Mesenchymal stem cell (in vitro differentiated cells and primary cell): ENCODE results near the gene RHEX.
"Not testable (repeated sequence)": the region's sequence is repeated elsewhere in the genome, so short reads cannot be mapped to it uniquely, and the experiment has no call there.

Experiments
- DNase-seq: peaks from one replicate; pipeline ENCODE4 v3.0.0-alpha.2; 2013
- H2AFZ ChIP-seq: one replicate; pipeline ENCODE4 v1.6.1; 2013; ENCODE audit warnings: low read depth, mild to moderate bottlenecking, control low read depth, inconsistent platforms, low read length, moderate library complexity
- H2AK5ac ChIP-seq: 2 replicates; pipeline ENCODE4 v1.6.1; 2013; ENCODE audit warnings: low read length, moderate library complexity, mild to moderate bottlenecking, inconsistent platforms; ENCODE audit not compliant: severe bottlenecking
- H2BK120ac ChIP-seq: one replicate; pipeline ENCODE4 v1.6.1; 2013; ENCODE audit warnings: low read depth, mild to moderate bottlenecking, inconsistent platforms, low read length, moderate library complexity
- H2BK12ac ChIP-seq, 2 experiments: one replicate each; pipeline ENCODE4 v1.6.1; 2013; ENCODE audit warnings: inconsistent platforms in 2 of 2, low read length in 2 of 2, mild to moderate bottlenecking in 2 of 2, moderate library complexity in 2 of 2, control low read depth in 1 of 2
- H2BK15ac ChIP-seq: one replicate; pipeline ENCODE4 v1.6.1; 2013; ENCODE audit warnings: mild to moderate bottlenecking, low read depth, inconsistent platforms; ENCODE audit not compliant: poor library complexity, severe bottlenecking
- H2BK5ac ChIP-seq: 2 replicates; pipeline ENCODE4 v1.6.1; 2013; ENCODE audit warnings: low read depth, mild to moderate bottlenecking, low read length, control low read depth, inconsistent platforms; ENCODE audit not compliant: poor library complexity, severe bottlenecking
- H3K14ac ChIP-seq, 2 experiments: one replicate each; pipeline ENCODE4 v1.6.1; 2013; ENCODE audit warnings: inconsistent platforms in 2 of 2, low read length in 2 of 2, control low read depth in 1 of 2, mild to moderate bottlenecking in 1 of 2, moderate library complexity in 1 of 2
- H3K18ac ChIP-seq, 2 experiments: one replicate each; pipeline ENCODE4 v1.6.1; 2013; ENCODE audit warnings: inconsistent platforms in 2 of 2, low read length in 2 of 2, control low read depth in 1 of 2, low read depth in 1 of 2, mild to moderate bottlenecking in 1 of 2
- H3K23ac ChIP-seq, 2 experiments: one replicate each; pipeline ENCODE4 v1.6.1; 2013; ENCODE audit warnings: inconsistent platforms in 2 of 2, low read length in 2 of 2, mild to moderate bottlenecking in 2 of 2, moderate library complexity in 2 of 2, control low read depth in 1 of 2
- H3K27ac ChIP-seq: 2 replicates; pipeline ENCODE4 v1.5.1; 2013; ENCODE audit warnings: mild to moderate bottlenecking, moderate library complexity, low read length, control low read depth, inconsistent platforms; ENCODE audit not compliant: poor library complexity, severe bottlenecking
- H3K27me3 ChIP-seq, 2 experiments: 2 replicates each; pipeline versions ENCODE4 v1.6.1 to v1.7.0; 2013; ENCODE audit warnings: low read length in 2 of 2, mild to moderate bottlenecking in 2 of 2, moderate library complexity in 2 of 2, control low read depth in 1 of 2, inconsistent platforms in 1 of 2; ENCODE audit not compliant: control insufficient read depth in 1 of 2, insufficient read depth in 1 of 2
- H3K36me3 ChIP-seq, 2 experiments: 2 replicates each; pipeline versions ENCODE4 v1.6.1 to v1.7.0; 2013; ENCODE audit warnings: low read length in 2 of 2, control low read depth in 1 of 2, inconsistent platforms in 1 of 2, low read depth in 1 of 2, mild to moderate bottlenecking in 1 of 2; ENCODE audit not compliant: insufficient read depth in 2 of 2, control insufficient read depth in 1 of 2
- H3K4ac ChIP-seq, 2 experiments: one replicate each; pipeline ENCODE4 v1.6.1; 2013; ENCODE audit warnings: inconsistent platforms in 2 of 2, low read length in 2 of 2, mild to moderate bottlenecking in 2 of 2, moderate library complexity in 2 of 2, control low read depth in 1 of 2, low read depth in 1 of 2
- H3K4me1 ChIP-seq: 2 replicates; pipeline ENCODE4 v1.6.1; 2013; ENCODE audit warnings: low read depth, low read length, control low read depth; ENCODE audit not compliant: control insufficient read depth, insufficient read depth
- H3K4me2 ChIP-seq: 2 replicates; pipeline ENCODE4 v1.6.1; 2013; ENCODE audit warnings: low read length, mild to moderate bottlenecking, inconsistent platforms; ENCODE audit not compliant: poor library complexity, severe bottlenecking
- H3K4me3 ChIP-seq, 2 experiments: 2 replicates each; pipeline versions ENCODE4 v1.5.1 to v1.7.0; 2013; ENCODE audit warnings: low read length in 2 of 2, mild to moderate bottlenecking in 2 of 2, control low read depth in 1 of 2, low read depth in 1 of 2; ENCODE audit not compliant: insufficient read depth in 1 of 2
- H3K79me1 ChIP-seq: replicated peaks from 2 replicates; pipeline ENCODE4 v1.6.1; 2013; ENCODE audit warnings: mild to moderate bottlenecking, control low read depth, low read length, inconsistent platforms; ENCODE audit not compliant: poor library complexity, severe bottlenecking
- H3K9ac ChIP-seq: 2 replicates; pipeline ENCODE4 v1.7.0; 2013; ENCODE audit warnings: mild to moderate bottlenecking, low read length, moderate library complexity
- H3K9me3 ChIP-seq: 2 replicates; pipeline ENCODE4 v1.7.0; 2013; ENCODE audit warnings: mild to moderate bottlenecking, low read length; ENCODE audit not compliant: control insufficient read depth
- H4K8ac ChIP-seq: one replicate; pipeline ENCODE4 v1.6.1; 2013; ENCODE audit warnings: inconsistent platforms, mild to moderate bottlenecking, low read length, moderate library complexity
- H4K91ac ChIP-seq: one replicate; pipeline ENCODE4 v1.6.1; 2013; ENCODE audit warnings: mild to moderate bottlenecking, low read length, inconsistent platforms
- WGBS: methylation state at CpG from one replicate; pipeline ENCODE4 v1.1.7; 2013; ENCODE audit warnings: mixed read lengths; 5-methylcytosine and 5-hydroxymethylcytosine counted together

RHEX gene

GRCh38 chr1:206059355-206059915 lies 6.5 kb downstream of the RHEX start:
- no peak for DNase-seq
- no peak overlapping the region for H4K91ac ChIP-seq
- H3K4me3 ChIP-seq, result no peak overlapping the region
- peak overlapping the region; percentile 12 for H3K4me2 ChIP-seq
- no peak overlapping the region for H3K4ac ChIP-seq
- H3K23ac ChIP-seq, result no peak overlapping the region
- H4K8ac ChIP-seq, result no peak overlapping the region
- 56% methylated on average over 3 of the region's 3 CpGs for WGBS
- peaks cover 0 to 36% of the 10 kb centered on the region in 2 experiments for H3K36me3 ChIP-seq
- H2BK5ac ChIP-seq, result no peak overlapping the region
- H2AK5ac ChIP-seq, result peak overlapping the region; percentile 71
- H2BK12ac ChIP-seq, result no peak overlapping the region
- H2BK120ac ChIP-seq, result no peak overlapping the region
- H2AFZ ChIP-seq, result no peak overlapping the region
- H3K27ac ChIP-seq, result peak overlapping the region; percentile 80
- no peak overlapping the region for H2BK15ac ChIP-seq
- no peaks in the 10 kb centered on the region for H3K79me1 ChIP-seq
- H3K27me3 ChIP-seq, result peaks cover 0 to 10% of the 10 kb centered on the region in 2 experiments
- peaks cover 26% of the 10 kb centered on the region for H3K4me1 ChIP-seq
- H3K18ac ChIP-seq, result no peak overlapping the region
- no peak overlapping the region for H3K14ac ChIP-seq
- peaks cover 8% of the 10 kb centered on the region for H3K9me3 ChIP-seq
- H3K9ac ChIP-seq, result no peak overlapping the region

- H3K36me3 ChIP-seq, result peaks cover 0 to 44% of the 10 kb centered on the region in 2 experiments
- H3K4ac ChIP-seq, result no peak overlapping the region
- no peak overlapping the region for H2BK120ac ChIP-seq
- H3K4me3 ChIP-seq, result no peak overlapping the region
- 91% methylated on average over 1 of the region's 3 CpGs for WGBS
- H3K9ac ChIP-seq, result no peak overlapping the region
- no peak overlapping the region for H3K18ac ChIP-seq
- H3K27me3 ChIP-seq, result peaks cover 0 to 17% of the 10 kb centered on the region in 2 experiments
- H3K9me3 ChIP-seq, result peaks cover 8% of the 10 kb centered on the region
- no peak overlapping the region for H2BK12ac ChIP-seq
- no peak overlapping the region for H2BK15ac ChIP-seq
- no peak overlapping the region for H4K91ac ChIP-seq
- no peak overlapping the region for H4K8ac ChIP-seq
- no peak for DNase-seq
- no peak overlapping the region for H2BK5ac ChIP-seq
- peak overlapping the region; percentile 0 for H3K27ac ChIP-seq
- peaks cover 26% of the 10 kb centered on the region for H3K4me1 ChIP-seq
- no peak overlapping the region for H3K14ac ChIP-seq
- no peak overlapping the region for H3K4me2 ChIP-seq
- H2AFZ ChIP-seq, result no peak overlapping the region
- no peak overlapping the region for H3K23ac ChIP-seq
- H2AK5ac ChIP-seq, result no peak overlapping the region
- no peaks in the 10 kb centered on the region for H3K79me1 ChIP-seq
These were observed 7.9 kb downstream of the RHEX start for GRCh38 chr1:206060844-206061243.

GRCh38 chr1:206062464-206062863 lies 9.5 kb downstream of the RHEX start:
- no peak for DNase-seq
- H3K4me3 ChIP-seq, result no peak overlapping the region
- H3K9ac ChIP-seq, result no peak overlapping the region
- H2BK12ac ChIP-seq, result no peak overlapping the region
- WGBS, result 76% methylated on average over 6 of the region's 6 CpGs
- H3K79me1 ChIP-seq, result no peaks in the 10 kb centered on the region
- no peak overlapping the region for H2AFZ ChIP-seq
- no peak overlapping the region for H4K8ac ChIP-seq
- H3K27me3 ChIP-seq, result peaks cover 0 to 31% of the 10 kb centered on the region in 2 experiments
- H2BK15ac ChIP-seq, result no peak overlapping the region
- no peak overlapping the region for H2BK5ac ChIP-seq
- no peak overlapping the region for H4K91ac ChIP-seq
- no peak overlapping the region for H3K4me2 ChIP-seq
- H2AK5ac ChIP-seq, result no peak overlapping the region
- peaks cover 8% of the 10 kb centered on the region for H3K9me3 ChIP-seq
- H3K27ac ChIP-seq, result no peak overlapping the region
- no peak overlapping the region for H3K18ac ChIP-seq
- peaks cover 25% of the 10 kb centered on the region for H3K4me1 ChIP-seq
- no peak overlapping the region for H2BK120ac ChIP-seq
- no peak overlapping the region for H3K23ac ChIP-seq
- H3K4ac ChIP-seq, result no peak overlapping the region
- no peak overlapping the region for H3K14ac ChIP-seq
- H3K36me3 ChIP-seq, result peaks cover 0 to 49% of the 10 kb centered on the region in 2 experiments

- not testable (repeated sequence) for H3K23ac ChIP-seq, H4K91ac ChIP-seq, H3K9me3 ChIP-seq, H3K27ac ChIP-seq, H3K9ac ChIP-seq, H3K4me2 ChIP-seq, DNase-seq, H3K4ac ChIP-seq, H3K18ac ChIP-seq, H2AK5ac ChIP-seq, H2BK12ac ChIP-seq, H4K8ac ChIP-seq, H3K79me1 ChIP-seq, H2BK5ac ChIP-seq, H3K4me3 ChIP-seq, H2AFZ ChIP-seq, H2BK15ac ChIP-seq, H3K14ac ChIP-seq, H2BK120ac ChIP-seq
- H3K36me3 ChIP-seq, result peaks cover 0 to 53% of the 10 kb centered on the region in 2 experiments
- 100% methylated on average over 9 of the region's 35 CpGs for WGBS
- peaks cover 24% of the 10 kb centered on the region for H3K4me1 ChIP-seq
- peaks cover 0 to 47% of the 10 kb centered on the region in 2 experiments for H3K27me3 ChIP-seq
These were observed 11.0 kb downstream of the RHEX start for GRCh38 chr1:206064001-206064400.
